IPS-11a (cell line): Measurements from ENCODE around the gene RPRD2.
"Not testable (repeated sequence)": the region's sequence is repeated elsewhere in the genome, so short reads cannot be mapped to it uniquely, and the experiment has no call there.

Experiments
- H3K4me3 ChIP-seq: one replicate; pipeline ENCODE4 v1.5.1; 2013; ENCODE audit warnings: low read depth, low read length, control low read depth

Gene RPRD2

DNA sequence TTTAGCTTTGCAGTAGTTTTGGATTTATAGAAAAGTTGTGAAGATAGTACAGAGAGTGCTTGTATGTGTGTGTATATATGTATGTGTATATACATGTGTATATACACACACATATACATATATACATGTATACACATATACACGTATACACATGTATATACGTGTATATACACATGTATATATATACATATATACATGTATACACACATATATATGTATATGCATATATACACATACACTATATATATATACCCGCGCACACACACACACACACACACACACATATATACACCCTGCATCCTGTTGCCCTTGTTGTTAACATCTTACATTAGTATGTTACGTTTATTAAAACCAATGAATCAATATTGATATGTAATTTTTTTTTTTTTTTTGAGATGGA, 24.3 kb downstream of the RPRD2 start:
- H3K4me3 ChIP-seq: no peak overlapping the region

- no peak overlapping the region for H3K4me3 ChIP-seq
Measured at GRCh38 chr1:150389650-150390049, 25.7 kb downstream of the RPRD2 start.

- no peak overlapping the region for H3K4me3 ChIP-seq
Measured at GRCh38 chr1:150392627-150393026, 28.7 kb downstream of the RPRD2 start.

GRCh38 chr1:150395115-150395514, 31.2 kb downstream of the RPRD2 start:
- not testable (repeated sequence) for H3K4me3 ChIP-seq

DNA sequence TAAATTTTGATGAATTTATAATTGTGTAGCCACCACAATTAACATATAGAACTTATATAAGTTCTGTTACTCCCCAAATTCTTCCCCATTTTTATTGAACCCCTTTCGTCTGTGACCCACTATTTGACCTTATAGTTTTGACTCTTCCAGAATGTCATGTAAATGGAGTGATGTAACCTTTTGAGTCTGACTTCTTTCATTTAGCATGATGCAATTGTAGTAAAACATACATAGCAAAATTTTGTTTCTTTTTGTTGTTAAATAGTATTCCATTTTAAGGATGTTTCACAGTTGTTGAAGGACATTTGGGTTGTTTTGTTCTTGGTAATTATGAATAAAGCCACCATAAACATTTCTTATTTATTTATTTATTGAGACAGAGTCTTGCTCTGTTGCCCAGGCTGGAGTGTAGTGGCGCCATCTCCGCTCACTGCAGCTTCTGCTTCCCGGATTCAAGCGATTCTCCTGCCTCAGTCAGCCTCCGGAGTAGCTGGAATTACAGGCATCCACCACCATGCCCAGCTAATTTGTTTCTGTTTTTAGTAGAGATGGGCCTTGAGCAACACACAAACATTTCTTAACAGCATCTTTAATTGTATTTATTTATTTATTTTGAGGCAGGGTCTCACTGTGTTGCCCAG, 33.6 kb downstream of the RPRD2 start:
- H3K4me3 ChIP-seq: no peak overlapping the region

GRCh38 chr1:150404465-150404864, 40.5 kb downstream of the RPRD2 start:
- no peak overlapping the region for H3K4me3 ChIP-seq

GRCh38 chr1:150405660-150406059, 41.7 kb downstream of the RPRD2 start:
- H3K4me3 ChIP-seq: no peak overlapping the region

DNA sequence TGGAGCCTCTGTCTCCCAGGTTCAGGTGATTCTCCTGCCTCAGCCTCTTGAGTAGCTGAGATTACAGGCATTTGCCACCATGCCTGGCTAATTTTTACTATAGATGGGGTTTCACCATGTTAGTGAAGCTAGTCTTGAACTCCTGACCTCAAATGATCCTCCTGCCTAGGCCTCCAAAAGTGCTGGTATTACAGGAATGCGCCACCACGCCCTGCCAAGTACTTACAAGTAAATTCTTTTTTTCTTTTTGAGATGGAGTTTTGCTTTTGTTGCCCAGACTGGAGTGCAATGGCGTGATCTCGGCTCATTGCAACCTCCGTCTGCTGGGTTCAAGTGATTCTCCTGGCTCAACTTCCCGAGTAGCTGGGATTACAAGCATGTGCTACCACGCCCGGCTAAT, 42.5 kb downstream of the RPRD2 start:
- H3K4me3 ChIP-seq: no peak overlapping the region

GRCh38 chr1:150407330-150407729, 43.4 kb downstream of the RPRD2 start:
- no peak overlapping the region for H3K4me3 ChIP-seq

DNA sequence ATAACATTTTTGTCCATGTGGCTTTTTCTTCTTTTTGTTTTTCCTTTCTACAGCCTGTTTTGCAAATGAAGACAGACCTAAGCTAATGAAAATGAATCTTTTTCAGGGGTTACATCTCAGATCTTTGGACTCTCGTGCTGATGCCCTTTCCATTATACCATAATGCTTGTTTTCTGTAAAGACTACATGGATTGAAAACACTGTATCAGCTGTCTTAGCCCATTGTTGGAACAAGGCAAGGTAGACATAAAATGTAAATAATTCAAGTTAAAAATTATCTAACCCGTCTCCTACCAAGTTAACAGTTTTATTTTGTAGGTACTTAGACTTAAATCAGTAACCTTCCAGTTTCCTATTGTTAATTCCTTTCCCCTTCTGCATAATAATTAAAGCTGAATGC, 44.9 kb downstream of the RPRD2 start:
- no peak overlapping the region for H3K4me3 ChIP-seq

- no peak overlapping the region for H3K4me3 ChIP-seq
Measured at GRCh38 chr1:150409504-150410362, 45.8 kb downstream of the RPRD2 start.

DNA sequence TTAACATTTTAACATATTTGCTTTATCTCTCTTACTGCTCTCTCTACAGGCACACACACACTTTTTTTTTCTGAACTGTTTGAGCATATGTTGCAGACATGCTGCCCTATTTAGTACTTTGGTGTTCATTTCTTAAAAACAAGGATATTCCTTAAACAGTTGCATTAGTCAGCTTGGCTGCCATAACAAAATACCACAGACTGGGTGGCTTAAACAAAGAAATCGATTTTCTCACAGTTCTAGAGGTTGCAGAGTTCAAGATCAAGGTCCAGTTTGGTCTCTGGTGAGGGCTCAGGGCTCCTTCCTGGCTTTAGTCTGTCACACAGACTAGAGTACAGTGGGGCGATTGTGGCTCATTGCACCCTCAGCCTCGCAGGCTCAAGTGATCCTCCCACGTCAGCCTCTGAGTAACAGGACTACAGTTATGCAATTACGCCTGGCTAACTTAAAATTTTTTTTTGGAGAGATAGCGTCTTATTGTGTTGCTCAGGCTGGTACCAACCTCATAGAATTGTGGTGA, 46.7 kb downstream of the RPRD2 start:
- H3K4me3 ChIP-seq: no peak overlapping the region

GRCh38 chr1:150414592-150414991, 50.6 kb downstream of the RPRD2 start:
- no peak overlapping the region for H3K4me3 ChIP-seq

DNA sequence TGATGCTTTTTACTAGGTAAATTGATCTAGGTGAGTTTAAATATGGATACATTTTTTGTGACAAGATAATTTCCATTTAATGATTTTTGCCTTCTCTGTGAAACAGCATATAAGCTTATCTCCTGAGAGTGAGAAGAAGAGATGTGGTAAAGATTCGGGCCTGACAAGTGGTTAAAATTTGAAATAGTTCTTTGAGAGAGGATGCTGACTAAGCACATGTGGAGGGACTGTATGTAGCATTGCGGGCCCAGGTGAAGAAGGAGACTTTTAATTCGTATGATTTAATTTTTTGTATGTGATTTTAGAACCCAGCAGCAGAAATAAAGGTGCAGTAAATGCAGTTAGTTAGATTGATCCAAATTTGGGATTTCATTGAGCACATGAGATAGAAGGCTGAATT, 51.9 kb downstream of the RPRD2 start:
- H3K4me3 ChIP-seq: no peak overlapping the region

GRCh38 chr1:150420560-150421265, 56.8 kb downstream of the RPRD2 start:
- no peak overlapping the region for H3K4me3 ChIP-seq

DNA sequence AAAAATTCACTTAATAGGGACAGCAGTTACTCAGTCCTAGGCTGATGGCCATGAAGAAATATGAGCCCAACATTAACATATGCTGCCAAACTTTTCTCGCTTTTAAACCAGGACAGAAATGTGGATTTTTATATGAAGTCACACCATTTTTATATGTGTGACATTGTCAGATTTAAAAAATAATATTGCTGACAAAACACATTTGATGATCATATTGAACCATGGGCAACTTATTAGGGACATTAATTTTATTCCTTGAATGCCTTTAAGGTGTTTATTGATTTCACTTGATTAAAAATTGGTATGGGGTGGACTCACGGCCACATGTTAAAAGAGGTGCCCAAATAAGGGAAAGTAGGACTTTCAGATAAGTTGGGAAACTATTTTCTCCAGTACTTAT, 58.6 kb downstream of the RPRD2 start:
- no peak overlapping the region for H3K4me3 ChIP-seq

DNA sequence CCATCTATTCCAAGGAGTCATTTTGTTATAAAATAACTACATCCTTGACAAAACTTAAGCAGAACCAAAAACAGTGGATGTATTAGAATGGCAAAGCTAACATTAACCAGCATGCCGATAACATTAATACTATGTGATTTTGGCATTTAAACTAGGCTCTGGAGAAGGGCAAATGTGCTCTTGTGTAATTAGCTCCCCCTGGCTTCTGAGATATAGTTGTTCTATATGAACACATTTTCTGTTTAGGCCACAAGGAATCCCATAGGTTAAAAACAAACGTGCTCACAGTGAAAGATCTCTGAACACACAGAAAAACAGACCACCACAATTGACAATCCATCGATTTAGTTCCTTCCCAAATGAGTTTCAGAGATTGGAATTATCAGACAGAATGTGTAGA, 65.9 kb downstream of the RPRD2 start:
- no peak overlapping the region for H3K4me3 ChIP-seq

DNA sequence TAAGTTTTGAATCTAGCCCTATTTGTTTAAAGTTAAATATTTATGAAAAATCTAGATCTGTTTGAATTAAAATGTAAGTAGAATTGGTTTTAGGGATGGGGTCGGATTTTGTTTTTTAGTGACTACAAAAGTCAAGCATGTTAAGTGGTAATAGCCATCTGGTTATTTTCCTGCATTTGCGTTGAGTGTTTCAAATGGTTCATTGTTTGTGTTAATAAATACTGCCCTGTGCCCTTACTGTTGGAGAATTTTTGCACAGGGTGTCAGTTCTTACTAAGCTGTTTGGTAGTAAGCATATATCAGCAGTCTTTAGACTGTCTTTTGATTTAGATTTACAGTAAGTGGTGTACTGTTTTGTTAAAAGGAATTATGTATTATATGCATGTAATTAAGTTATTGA, 77.2 kb downstream of the RPRD2 start:
- no peak overlapping the region for H3K4me3 ChIP-seq

DNA sequence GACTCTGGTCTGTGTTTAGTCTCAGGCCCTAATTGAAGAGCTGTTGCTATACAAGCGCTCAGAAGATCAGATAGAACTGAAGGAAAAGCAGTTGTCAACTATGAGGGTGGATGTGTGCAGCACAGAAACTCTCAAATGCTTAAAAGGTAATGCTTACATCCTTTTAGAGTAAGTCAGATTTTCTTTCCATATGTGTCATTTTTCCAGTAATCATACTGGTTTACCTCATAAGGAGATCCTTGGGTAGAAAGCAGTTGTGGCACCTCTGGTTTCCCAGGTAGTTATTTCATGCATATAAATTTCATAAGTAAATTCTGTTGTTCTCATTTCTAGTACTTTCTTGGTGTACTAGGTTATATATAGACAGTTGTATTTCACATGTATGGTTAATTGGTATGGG, 80.3 kb downstream of the RPRD2 start:
- no peak overlapping the region for H3K4me3 ChIP-seq

DNA sequence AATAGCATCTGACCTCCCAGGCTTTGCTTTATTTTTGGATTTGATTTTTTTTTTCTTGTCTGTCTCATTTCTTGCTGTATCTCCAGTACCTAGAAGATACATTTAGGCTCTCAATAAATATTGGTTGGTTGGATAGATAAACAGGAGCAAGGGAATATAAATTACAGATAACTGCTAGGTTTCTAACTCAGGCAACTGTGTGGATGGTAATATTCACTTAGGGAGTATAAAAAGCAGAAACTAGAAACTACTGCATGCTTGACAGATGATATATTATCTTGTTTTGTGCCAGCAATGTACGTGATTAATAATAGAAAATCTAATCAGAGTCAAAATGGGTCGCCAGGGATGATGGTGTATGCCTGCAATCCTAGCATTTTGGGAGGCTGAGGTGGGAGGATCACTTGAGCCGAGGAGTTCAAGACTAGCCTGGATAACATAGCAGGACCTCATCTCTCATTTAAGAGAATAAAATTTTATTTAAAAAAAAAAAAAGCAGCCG, 92.2 kb downstream of the RPRD2 start:
- no peak overlapping the region for H3K4me3 ChIP-seq

DNA sequence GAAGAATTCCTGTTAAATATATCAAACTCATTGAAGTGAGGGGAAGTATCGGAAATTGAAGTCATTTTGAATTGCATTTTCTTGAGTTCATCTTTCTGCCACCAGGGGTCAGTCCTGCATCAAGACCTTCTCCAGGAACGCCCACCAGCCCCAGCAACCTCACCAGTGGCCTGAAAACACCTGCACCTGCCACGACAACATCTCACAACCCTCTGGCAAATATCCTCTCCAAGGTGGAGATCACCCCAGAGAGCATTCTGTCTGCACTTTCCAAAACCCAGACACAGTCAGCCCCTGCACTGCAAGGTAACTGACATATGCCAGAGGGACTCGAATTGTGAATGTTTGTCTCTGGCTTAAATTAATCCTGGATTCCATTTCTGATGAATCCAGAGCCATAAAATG, 100.5 kb downstream of the RPRD2 start:
- H3K4me3 ChIP-seq: no peak overlapping the region
